Thoracic aorta (tissue), 2 donors: ENCODE measurements around the gene PTPN14. TPM values are rescaled to one million over a fixed set of nuclear protein-coding genes. Genes with fewer than 3 reads are reported as not detected.

ENCODE experiments used
- ATAC-seq: fragments of 150-250 bp; one replicate; pipeline ENCODE4 v1.8.0; 2017; ENCODE audit warnings: low read depth; ENCODE audit not compliant: insufficient number of reproducible peaks, low FRiP score
- DNase-seq: peaks from one replicate; pipeline ENCODE4 v3.0.0-alpha.2; 2020; ENCODE audit warnings: low spot score
- H3K27ac ChIP-seq, 2 donors: fragments of 200-600 bp; sonication (generic); 1 replicate in 1 of 2; 2 replicates in 1 of 2; pipeline ENCODE4 v1.5.1; 2016; ENCODE audit warnings: mild to moderate bottlenecking in 2 of 2, moderate library complexity in 2 of 2
- H3K27me3 ChIP-seq: fragments of 200-600 bp; sonication (generic); replicated peaks from 2 replicates; pipeline ENCODE4 v1.6.0; 2016; ENCODE audit warnings: mild to moderate bottlenecking; ENCODE audit not compliant: insufficient read depth
- H3K36me3 ChIP-seq: fragments of 200-600 bp; sonication (generic); one replicate; pipeline ENCODE4 v1.5.1; 2016
- H3K4me1 ChIP-seq, 2 donors: fragments of 200-600 bp; sonication (generic); 1 replicate in 1 of 2; 2 replicates in 1 of 2; pipeline versions ENCODE4 v1.5.1 to v1.6.0; 2016; ENCODE audit warnings: low read depth in 2 of 2, mild to moderate bottlenecking in 1 of 2; ENCODE audit not compliant: control insufficient read depth in 1 of 2
- H3K4me3 ChIP-seq: fragments of 200-600 bp; sonication (generic); 2 replicates; pipeline ENCODE4 v1.5.1; 2016; ENCODE audit warnings: mild to moderate bottlenecking
- H3K9me3 ChIP-seq: fragments of 200-600 bp; sonication (generic); 2 replicates; pipeline ENCODE4 v1.5.1; 2016
- CTCF ChIP-seq: fragments of 200-600 bp; sonication (generic); IDR thresholded peaks from one replicate; pipeline ENCODE4 v1.5.1; 2019; ENCODE audit warnings: antibody characterized with exemption
- total RNA-seq, 2 donors: library from RNA; depleted of rRNA; stranded (reverse); fragments of >200 nt; gene quantifications; one replicate each; pipeline versions ENCODE4 v1.1.0 to v1.2.3, GENCODE V29; 2016

PTPN14 gene
- total RNA-seq, 2 donors from 2014 or later, result 33.3 to 63.8 TPM

DNA sequence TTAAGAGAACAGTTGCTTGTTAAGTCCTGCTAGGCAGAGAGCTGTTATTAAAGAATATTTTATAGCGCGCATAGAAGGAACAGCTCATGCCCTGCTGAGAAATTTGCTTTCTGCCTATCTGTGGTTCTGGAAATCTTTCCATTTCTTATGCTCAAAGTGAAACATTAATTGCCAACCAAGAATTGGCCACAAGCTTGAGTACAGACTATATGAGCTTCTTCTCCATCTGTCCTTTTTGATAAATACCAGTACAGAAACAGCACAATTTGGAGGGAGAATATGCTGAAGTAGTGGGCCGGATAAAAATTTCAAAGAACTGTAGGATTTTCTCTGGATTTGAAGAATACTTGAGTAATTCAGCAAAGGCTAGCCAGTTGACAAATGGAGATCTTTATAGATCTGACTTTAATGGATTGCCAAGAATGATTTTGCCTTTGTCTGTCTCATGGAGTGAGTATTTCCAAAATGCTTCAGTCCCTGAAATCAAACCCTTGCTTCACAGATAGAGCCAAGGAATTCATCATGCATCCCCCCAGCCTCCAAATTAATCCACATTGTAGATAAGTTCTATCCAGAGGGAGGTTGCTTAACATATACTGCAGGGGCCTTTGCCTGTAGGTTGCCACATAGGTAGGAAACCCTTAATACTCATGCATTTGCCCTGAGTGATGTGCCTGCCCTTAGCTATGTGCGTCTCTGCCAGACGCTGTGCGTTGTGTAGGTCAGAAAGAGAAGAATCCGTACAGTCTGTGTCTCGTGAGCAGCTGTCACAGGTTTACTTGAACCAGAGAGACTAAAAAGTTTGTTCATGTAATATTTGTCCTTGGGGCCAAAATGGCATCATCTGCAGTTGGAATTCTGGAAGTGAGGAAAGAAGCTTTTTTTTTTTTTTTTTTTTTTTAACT, 226.3 kb downstream of the PTPN14 start:
- ATAC-seq, result no peak
- H3K27me3 ChIP-seq, result no peaks in the 10 kb centered on the region
- no peak for TF ChIP-seq CTCF
- H3K27ac ChIP-seq, result no peak overlapping the region
- H3K4me1 ChIP-seq, result no peaks in the 10 kb centered on the region
- DNase-seq, result no peak
- H3K36me3 ChIP-seq, result peaks cover 2% of the 10 kb centered on the region
- no peaks in the 10 kb centered on the region for H3K9me3 ChIP-seq
- no peak overlapping the region for H3K4me3 ChIP-seq

DNA sequence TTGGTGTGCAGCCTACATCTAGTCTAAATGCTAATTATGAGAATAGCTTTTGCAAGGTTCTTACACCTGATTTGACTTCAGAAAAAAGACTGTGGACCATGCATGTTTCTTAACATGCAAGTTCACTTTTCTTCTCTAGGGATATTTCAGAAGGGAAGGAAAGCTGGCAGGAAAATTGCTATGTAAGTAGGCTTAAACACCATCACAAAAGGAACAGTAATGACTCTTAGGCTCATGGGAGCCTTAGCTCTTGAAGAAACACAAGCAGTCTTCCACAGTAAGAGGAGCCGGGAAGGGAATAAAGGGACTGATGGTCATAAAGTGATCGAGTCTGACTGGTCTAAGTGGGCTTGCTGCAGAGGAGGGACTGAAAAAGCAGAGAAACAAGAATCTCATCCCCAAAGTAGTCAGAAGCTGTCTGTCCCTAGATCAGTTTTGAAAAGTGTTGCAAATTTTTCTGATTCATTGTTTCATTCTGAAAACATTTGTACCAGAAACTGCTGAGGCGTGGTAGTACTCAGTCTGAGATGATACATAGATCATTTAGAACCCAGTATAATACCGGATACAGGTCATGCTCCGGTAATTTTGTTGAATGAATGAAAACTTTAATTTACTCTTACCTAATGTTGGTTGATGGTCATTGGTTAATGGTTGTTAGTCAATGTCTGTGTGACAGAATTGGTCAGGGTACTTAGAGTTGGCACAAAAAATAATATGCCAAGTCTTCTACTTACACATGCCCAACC, 229.5 kb downstream of the PTPN14 start:
- ATAC-seq (no peak), DNase-seq (no peak)
- Histone ChIP-seq H3K4me1 (no peaks in the 10 kb centered on the region), H3K36me3 (no peaks in the 10 kb centered on the region), H3K27me3 (no peaks in the 10 kb centered on the region), H3K27ac (no peak overlapping the region), H3K4me3 (no peak overlapping the region), H3K9me3 (no peaks in the 10 kb centered on the region)
- no peak for TF ChIP-seq CTCF

- no peak overlapping the region for H3K27ac ChIP-seq
- ATAC-seq (no peak), DNase-seq (no peak)
- no peaks in the 10 kb centered on the region for H3K36me3 ChIP-seq
- no peaks in the 10 kb centered on the region for H3K9me3 ChIP-seq
- no peak for TF ChIP-seq CTCF
- H3K27me3 ChIP-seq, result no peaks in the 10 kb centered on the region
- H3K4me1 ChIP-seq, result no peaks in the 10 kb centered on the region
- H3K4me3 ChIP-seq, result no peak overlapping the region
Measured at GRCh38 chr1:214319938-214320337, 231.5 kb downstream of the PTPN14 start.

GRCh38 chr1:214318956-214319736, 232.3 kb downstream of the PTPN14 start:
- Histone ChIP-seq H3K36me3 (no peaks in the 10 kb centered on the region), H3K4me1 (no peaks in the 10 kb centered on the region), H3K4me3 (no peak overlapping the region), H3K27me3 (no peaks in the 10 kb centered on the region), H3K9me3 (no peaks in the 10 kb centered on the region), H3K27ac (no peak overlapping the region)
- ATAC-seq (no peak), DNase-seq (no peak)
- TF ChIP-seq CTCF, result no peak

DNA sequence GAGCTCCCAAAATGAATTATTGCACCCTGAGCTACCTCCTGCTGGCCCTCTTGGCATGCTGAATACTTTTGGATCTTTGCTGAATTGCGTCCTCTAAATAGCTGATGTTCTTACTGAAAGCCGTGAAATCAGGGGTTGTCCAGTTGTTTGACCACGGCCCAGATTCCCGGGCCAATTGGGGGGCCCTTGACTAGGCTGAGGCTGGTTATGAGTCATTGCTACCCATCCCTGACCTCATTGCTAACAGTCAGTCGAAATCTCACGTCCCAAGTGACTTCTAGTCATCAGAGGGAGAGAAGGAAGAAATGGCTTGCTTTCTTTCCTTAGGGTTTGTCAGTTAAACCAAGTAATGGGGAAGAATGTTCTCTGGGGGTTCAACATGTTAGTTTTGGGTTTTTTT, 233.0 kb downstream of the PTPN14 start:
- Histone ChIP-seq H3K4me1 (no peaks in the 10 kb centered on the region), H3K27me3 (no peaks in the 10 kb centered on the region), H3K36me3 (no peaks in the 10 kb centered on the region), H3K9me3 (no peaks in the 10 kb centered on the region), H3K27ac (no peak overlapping the region), H3K4me3 (no peak overlapping the region)
- ATAC-seq (no peak), DNase-seq (no peak)
- no peak for TF ChIP-seq CTCF
